HepG2 (cell line): ENCODE data around the gene FBXL22. TPM values are rescaled to one million over a fixed set of nuclear protein-coding genes. Genes with fewer than 3 reads are reported as not detected.

ENCODE experiments used
- ATAC-seq: fragments of 200-7000 bp; cut with Tn5 transposase; 3 replicates; pipeline ENCODE4 v1.9.1; 2020; ENCODE audit warnings: mild to moderate bottlenecking, moderate library complexity
- BruUV-seq: library from RNA; stranded (reverse); fragments of 400-500 nt; replicated peaks from 2 replicates; lab custom pipeline; 2021; lab: Mats Ljungman, UMichigan
- CTCF ChIA-PET: fragments of 300-600 bp; formaldehyde crosslinking; extraction: SDS; loops from one replicate; lab custom pipeline; 2021; ENCODE audit warnings: low total read pairs, inconsistent platforms, low intra/inter-chr PET ratio; lab: Yijun Ruan, JAX
- POLR2A ChIA-PET: fragments of 350-600 bp; sonication (Branson Sonifier 250); formaldehyde crosslinking; loops from one replicate; lab custom pipeline; 2020; ENCODE audit warnings: antibody characterized with exemption, inconsistent platforms; lab: Yijun Ruan, JAX
- DNase-seq: peaks from one replicate; pipeline ENCODE4 v3.0.0-alpha.2; 2015; ENCODE audit warnings: low spot score
- FAIRE-seq: peaks from 3 replicates; lab custom pipeline; 2011; peaks lifted over from hg19 to GRCh38; lab: Jason Lieb, UNC
- H2AFZ ChIP-seq: one replicate; pipeline ENCODE4 v1.6.1; 2011; ENCODE audit warnings: low read length, inconsistent platforms
- H3K27ac ChIP-seq: fragments of 300-600 bp; 3 replicates; pipeline ENCODE4 v1.8.0; 2011; ENCODE audit warnings: mixed run types, mild to moderate bottlenecking, mixed read lengths, low read length, inconsistent platforms; ENCODE audit not compliant: insufficient read depth; ENCODE audit errors: extremely low read length
- H3K27me3 ChIP-seq, 2 experiments: fragments of 200-600 bp in 1 of 2; 2 replicates in 1 of 2; 3 replicates in 1 of 2; pipeline versions ENCODE4 v1.6.0 to v1.8.0; 2011; ENCODE audit warnings: low read length in 2 of 2, mild to moderate bottlenecking in 2 of 2, moderate library complexity in 2 of 2, inconsistent platforms in 1 of 2; ENCODE audit not compliant: insufficient read depth in 2 of 2, control insufficient read depth in 1 of 2
- H3K36me3 ChIP-seq, 2 experiments: fragments of 200-600 bp in 1 of 2; replicated peaks in 1 of 2; 2 replicates in 1 of 2; 3 replicates in 1 of 2; pipeline versions ENCODE4 v1.5.1 to v1.8.0; 2011; ENCODE audit warnings: low read length in 2 of 2, inconsistent platforms in 1 of 2; ENCODE audit not compliant: insufficient read depth in 2 of 2, control insufficient read depth in 1 of 2
- H3K4me1 ChIP-seq: 2 replicates; pipeline ENCODE4 v1.5.1; 2012; ENCODE audit warnings: low read length, inconsistent platforms; ENCODE audit not compliant: insufficient read depth
- H3K4me2 ChIP-seq: 2 replicates; pipeline ENCODE4 v1.6.0; 2011; ENCODE audit warnings: low read depth, low read length, inconsistent platforms
- H3K4me3 ChIP-seq, 3 experiments: fragments of 200-600 bp in 1 of 3; sonication (generic), shearing (Covaris generic) in 1 of 3; replicated peaks in 1 of 3; 2 replicates each; pipeline ENCODE4 v1.5.1; 2011 to 2016; ENCODE audit warnings: low read length in 3 of 3, inconsistent platforms in 2 of 3, low read depth in 2 of 3, mild to moderate bottlenecking in 2 of 3, control low read depth in 1 of 3, mixed read lengths in 1 of 3; ENCODE audit not compliant: insufficient read depth in 1 of 3
- H3K79me2 ChIP-seq: one replicate; pipeline ENCODE4 v1.6.1; 2011; ENCODE audit warnings: low read length, inconsistent platforms; ENCODE audit not compliant: insufficient read depth
- H3K9ac ChIP-seq: 2 replicates; pipeline ENCODE4 v1.6.0; 2011; ENCODE audit warnings: mild to moderate bottlenecking, low read depth, low read length, inconsistent platforms; ENCODE audit not compliant: insufficient read depth
- H3K9me3 ChIP-seq: 2 replicates; pipeline ENCODE4 v1.5.1; 2012; ENCODE audit warnings: mild to moderate bottlenecking, low read length
- H4K20me1 ChIP-seq: 2 replicates; pipeline ENCODE4 v1.6.0; 2011; ENCODE audit warnings: inconsistent platforms, mild to moderate bottlenecking, low read length, moderate library complexity; ENCODE audit not compliant: insufficient read depth
- ASH2L ChIP-seq: fragments of 300-600, 200-600 bp; sonication (generic); IDR thresholded peaks from 2 replicates; pipeline ENCODE4 v1.7.0; 2017; ENCODE audit warnings: low read depth, mild to moderate bottlenecking, moderate library complexity, mixed read lengths, low read length; ENCODE audit not compliant: insufficient read length
- ATF4 ChIP-seq, 2 experiments: fragments of 450-650 bp in 1 of 2; sonication (generic) in 1 of 2; formaldehyde crosslinking; IDR thresholded peaks; 2 replicates each; pipeline versions ENCODE4 v1.5.0 to v1.8.0; 2020 to 2022; ENCODE audit warnings: mild to moderate bottlenecking in 1 of 2, missing genetic modification reagents in 1 of 2
- CTCF ChIP-seq: sonication (generic); formaldehyde crosslinking; IDR thresholded peaks from 2 replicates; pipeline ENCODE4 v1.5.0; 2020; ENCODE audit warnings: mild to moderate bottlenecking, missing genetic modification reagents, moderate library complexity
- JDP2 ChIP-seq: sonication (generic); formaldehyde crosslinking; IDR thresholded peaks from 2 replicates; pipeline ENCODE4 v1.8.1; 2022; ENCODE audit warnings: missing genetic modification reagents, borderline replicate concordance
- NCOR1 ChIP-seq: fragments of 200-600 bp; sonication (generic); IDR thresholded peaks from 2 replicates; pipeline ENCODE4 v1.7.0; 2017; ENCODE audit warnings: antibody characterized with exemption, low read length, borderline replicate concordance
- PPARG ChIP-seq: conservative IDR thresholded peaks from 2 replicates; pipeline ENCODE4 v1.6.1; 2016; ENCODE audit warnings: missing biosample characterization, missing genetic modification reagents
- SNAPC5 ChIP-seq: sonication (generic); formaldehyde crosslinking; IDR thresholded peaks from 2 replicates; pipeline ENCODE4 v1.8.1; 2023; ENCODE audit warnings: mild to moderate bottlenecking, missing genetic modification reagents, borderline replicate concordance
- USF2 ChIP-seq, 2 experiments: sonication (generic) in 1 of 2; formaldehyde crosslinking in 1 of 2; IDR thresholded peaks; 2 replicates each; pipeline versions ENCODE4 v1.5.1 to v1.6.1; 2011 to 2020; ENCODE audit warnings: borderline replicate concordance in 1 of 2, low read depth in 1 of 2, low read length in 1 of 2, mild to moderate bottlenecking in 1 of 2, missing genetic modification reagents in 1 of 2, moderate library complexity in 1 of 2
- ZBTB43 ChIP-seq: sonication (generic); formaldehyde crosslinking; conservative IDR thresholded peaks from 2 replicates; pipeline ENCODE4 v1.4.0; 2020; ENCODE audit warnings: missing genetic modification reagents
- ZIK1 ChIP-seq: sonication (generic); formaldehyde crosslinking; IDR thresholded peaks from 2 replicates; pipeline ENCODE4 v1.5.0; 2020; ENCODE audit warnings: mild to moderate bottlenecking, low read depth, missing genetic modification reagents, borderline replicate concordance
- ZNF136 ChIP-seq: sonication (generic); formaldehyde crosslinking; IDR thresholded peaks from 2 replicates; pipeline ENCODE4 v1.8.1; 2022; ENCODE audit warnings: low read depth, mild to moderate bottlenecking, moderate library complexity, missing genetic modification reagents
- ZNF614 ChIP-seq: IDR thresholded peaks from 2 replicates; pipeline ENCODE4 v1.6.1; 2018; ENCODE audit warnings: missing biosample characterization, missing genetic modification reagents, inconsistent platforms, borderline replicate concordance
- WGBS: methylation state at CpG from one replicate; pipeline ENCODE4 v1.1.6; 2017; ENCODE audit warnings: low lambda C conversion rate; 5-methylcytosine and 5-hydroxymethylcytosine counted together
- in situ Hi-C: cut with HindIII; loops from 2 replicates; pipeline ENCODE4 v1.10.0; 2017; ENCODE audit warnings: low pct_unique_long_range_greater_than_20kb; ENCODE audit not compliant: extremely low pct_ligation_motif_present
- intact Hi-C: fragments of 100-400 bp; cut with micrococcal nuclease; formaldehyde crosslinking; loops from one replicate; pipeline ENCODE4 v1.10.0; 2022; ENCODE audit not compliant: unreplicated experiment
- polyA plus RNA-seq, 8 experiments: library from polyadenylated mRNA; depleted of rRNA in 3 of 8; stranded (reverse) in 7 of 8; unstranded in 1 of 8; fragments of >200 nt; fragmentation: Illumina TruSeq in 4 of 8; extraction: Trizol in 4 of 8; gene quantifications; 2 replicates each; pipeline versions ENCODE4 v1.2.1 to v1.2.3, GENCODE V29; 2011 to 2016; ENCODE audit warnings: low read depth in 4 of 8, missing spikeins in 1 of 8, mixed read lengths in 1 of 8; ENCODE audit not compliant: insufficient read depth in 1 of 8
- total RNA-seq, 5 experiments: library from RNA; depleted of rRNA; stranded (reverse); fragments of >200 nt; fragmentation: Illumina TruSeq; extraction: Trizol; gene quantifications; 2 replicates each; pipeline ENCODE4 v1.2.3, GENCODE V29; 2016; ENCODE audit warnings: low read depth in 1 of 5

FBXL22 gene
- total and polyA plus RNA-seq, 2 of the 13 experiments (the other 11 are each of a cell fraction or from before 2014, with no cell fraction given) = 0.15 to 0.33 TPM

- TF ChIP-seq SNAPC5 = no peak
- TF ChIP-seq USF2 (IDR thresholded peaks at IDR 0.05; ENCODE audit: low read depth, low read length) = no peak
- TF ChIP-seq USF2 (CRISPR knock-in tag; IDR thresholded peaks at IDR 0.05; ENCODE audit: borderline replicate concordance) = no peak
- TF ChIP-seq ASH2L = no peak
- no peak for TF ChIP-seq JDP2
- TF ChIP-seq ZBTB43 (CRISPR knock-in tag) = no peak
- TF ChIP-seq ZNF614 (CRISPR knock-in tag) = no peak
- TF ChIP-seq ZNF136 = no peak
- TF ChIP-seq ZIK1 = no peak
- no peak for TF ChIP-seq ATF4 (CRISPR knock-in tag; IDR thresholded peaks at IDR 0.05)
- TF ChIP-seq PPARG (CRISPR knock-in tag) = no peak
- TF ChIP-seq NCOR1 = no peak
- no peak for TF ChIP-seq CTCF
- TF ChIP-seq, all 625 proteins: peak for 0
- H3K4me3 ChIP-seq = no peak overlapping the region
- no peak overlapping the region for H3K4me2 ChIP-seq
- in situ Hi-C loops (loop anchor here (25.0 kb wide), 1 partner anchor 274 kb away; the partner anchor contains the start of gene APH1B), intact Hi-C loops (no loop called here)
- POLR2A ChIA-PET = no interaction called here
- no peaks in the 10 kb centered on the region for H3K4me1 ChIP-seq
- ATAC-seq = no peak
- no peak for FAIRE-seq
- no peaks in the 10 kb centered on the region for H3K9me3 ChIP-seq
- H4K20me1 ChIP-seq = no peaks in the 10 kb centered on the region
- no peak overlapping the region for H2AFZ ChIP-seq
- H3K9ac ChIP-seq = no peak overlapping the region
- no TSS peak for BruUV-seq
- H3K36me3 ChIP-seq = peaks cover 25 to 62% of the 10 kb centered on the region in 2 experiments
- no peak for DNase-seq
- H3K79me2 ChIP-seq = no peaks in the 10 kb centered on the region
- 98% methylated on average over 6 of the region's 6 CpGs for WGBS
- no peak overlapping the region for H3K27ac ChIP-seq
- no peaks in the 10 kb centered on the region for H3K27me3 ChIP-seq
- CTCF ChIA-PET = no interaction called here
These were observed 36.3 kb upstream of the FBXL22 start for GRCh38 chr15:63560741-63561448.
